GM18951 (cell line): Measurements from ENCODE around the gene STX2.

Source experiments
- POLR2A ChIP-seq: IDR thresholded peaks from 4 replicates; pipeline ENCODE4 v1.6.1; 2011; ENCODE audit warnings: mild to moderate bottlenecking; ENCODE audit not compliant: insufficient read length, insufficient read depth; ENCODE audit errors: extremely low read depth
- in situ Hi-C: fragments of 300-500 bp; cut with MboI; formaldehyde crosslinking; loops from one replicate; pipeline ENCODE4 v1.12.0; 2022; ENCODE audit warnings: low sequenced_read_pairs, mixed read lengths, inconsistent platforms; ENCODE audit not compliant: unreplicated experiment

STX2 gene

GRCh38 chr12:130815028-130815741, 23.9 kb downstream of the STX2 start:
- in situ Hi-C loops = no loop called here

GRCh38 chr12:130813949-130814348, 25.1 kb downstream of the STX2 start:
- TF ChIP-seq POLR2A = no peak
- in situ Hi-C loops = no loop called here

More at GRCh38 chr12:130815028-130815741, 23.9 kb downstream of the STX2 start:
- no peak for TF ChIP-seq POLR2A

GRCh38 chr12:130813436-130813835, 25.6 kb downstream of the STX2 start:
- TF ChIP-seq POLR2A = no peak
- in situ Hi-C loops = no loop called here

- in situ Hi-C loops = no loop called here
- TF ChIP-seq POLR2A = no peak
Measured at GRCh38 chr12:130809791-130810190, 29.3 kb downstream of the STX2 start.

GRCh38 chr12:130807309-130807708, 31.7 kb downstream of the STX2 start:
- in situ Hi-C loops = no loop called here
- TF ChIP-seq POLR2A = no peak

- no peak for TF ChIP-seq POLR2A
- in situ Hi-C loops = no loop called here
Measured at GRCh38 chr12:130806574-130806973, 32.5 kb downstream of the STX2 start.

- no peak for TF ChIP-seq POLR2A
- in situ Hi-C loops = no loop called here
Measured at GRCh38 chr12:130805635-130806034, 33.4 kb downstream of the STX2 start.

- in situ Hi-C loops = no loop called here
- no peak for TF ChIP-seq POLR2A
Measured at GRCh38 chr12:130804216-130804615, 34.8 kb downstream of the STX2 start.

- in situ Hi-C loops = no loop called here
- no peak for TF ChIP-seq POLR2A
Measured at GRCh38 chr12:130803702-130804101, 35.3 kb downstream of the STX2 start.

GRCh38 chr12:130800312-130800711, 38.7 kb downstream of the STX2 start:
- no peak for TF ChIP-seq POLR2A
- in situ Hi-C loops = no loop called here

GRCh38 chr12:130799051-130799450, 40.0 kb downstream of the STX2 start:
- no peak for TF ChIP-seq POLR2A
- in situ Hi-C loops = no loop called here

GRCh38 chr12:130796985-130797686, 41.9 kb downstream of the STX2 start:
- in situ Hi-C loops = no loop called here
- TF ChIP-seq POLR2A = no peak

- in situ Hi-C loops = no loop called here
Measured at GRCh38 chr12:130795906-130796305, 43.1 kb downstream of the STX2 start.

GRCh38 chr12:130793554-130793849, 45.5 kb downstream of the STX2 start:
- in situ Hi-C loops = no loop called here
- TF ChIP-seq POLR2A = no peak

More at GRCh38 chr12:130795906-130796305, 43.1 kb downstream of the STX2 start:
- TF ChIP-seq POLR2A = no peak
